GM19463 (cell line): ENCODE measurements around the gene LRRK1.

Source experiments
- ATAC-seq: cut with Tn5 transposase; IDR thresholded peaks from one replicate; pipeline ENCODE4 v1.9.1; 2021; ENCODE audit warnings: mild to moderate bottlenecking, moderate library complexity; ENCODE audit not compliant: unreplicated experiment

The LRRK1 gene

DNA sequence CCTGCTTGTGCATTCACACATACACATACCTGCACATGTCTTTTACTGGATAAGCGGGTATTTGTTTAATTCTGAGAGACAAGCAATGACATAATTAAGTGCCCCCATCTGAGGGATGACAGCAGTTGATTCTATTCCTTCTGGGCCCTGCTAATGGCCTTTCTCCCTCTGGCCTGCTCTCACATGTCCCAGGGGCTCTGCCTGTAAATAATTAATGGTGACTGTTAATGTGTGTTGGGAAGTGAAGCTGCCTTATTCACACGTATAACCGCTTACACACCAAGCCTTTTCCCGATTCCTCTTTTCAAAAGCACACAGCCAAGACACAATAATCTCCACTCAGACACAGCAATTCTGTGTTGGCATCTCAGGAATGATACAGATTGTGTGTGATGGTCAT, 47.8 kb downstream of the LRRK1 start:
- ATAC-seq, result peak; percentile 90

GRCh38 chr15:100968050-100968966, 49.2 kb downstream of the LRRK1 start:
- peak; percentile 45 for ATAC-seq

DNA sequence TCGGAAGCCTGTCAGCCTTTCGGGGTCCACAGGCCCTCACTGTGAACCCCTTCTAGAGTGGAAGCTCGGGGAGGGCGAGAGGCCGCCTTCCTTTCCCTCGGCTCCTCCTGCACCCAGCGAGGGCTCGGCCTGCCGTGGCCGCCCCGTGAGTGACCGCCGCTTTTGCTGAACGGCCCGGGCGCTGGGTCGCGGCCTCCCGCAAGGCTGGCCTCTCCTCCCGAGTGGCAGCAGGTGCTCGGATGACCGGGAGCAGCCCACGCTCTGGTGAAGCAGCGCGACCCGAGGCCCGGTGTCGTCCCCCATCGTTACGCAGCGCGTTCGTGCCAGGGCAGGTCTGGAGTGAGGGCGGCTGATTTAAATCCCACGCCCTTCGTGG, 53.8 kb downstream of the LRRK1 start:
- no peak for ATAC-seq

GRCh38 chr15:100973351-100974111, 54.4 kb downstream of the LRRK1 start:
- ATAC-seq, result no peak

- ATAC-seq, result no peak
Observed at GRCh38 chr15:100975043-100975442, 55.9 kb downstream of the LRRK1 start.

- ATAC-seq, result no peak
Observed at GRCh38 chr15:100980410-100981046, 61.4 kb downstream of the LRRK1 start.

- ATAC-seq, result no peak
Observed at GRCh38 chr15:100981086-100981485, 61.9 kb downstream of the LRRK1 start.

- no peak for ATAC-seq
Observed at GRCh38 chr15:100983221-100983620, 64.1 kb downstream of the LRRK1 start.

- ATAC-seq, result no peak
Observed at GRCh38 chr15:100985401-100985800, 66.2 kb downstream of the LRRK1 start.

DNA sequence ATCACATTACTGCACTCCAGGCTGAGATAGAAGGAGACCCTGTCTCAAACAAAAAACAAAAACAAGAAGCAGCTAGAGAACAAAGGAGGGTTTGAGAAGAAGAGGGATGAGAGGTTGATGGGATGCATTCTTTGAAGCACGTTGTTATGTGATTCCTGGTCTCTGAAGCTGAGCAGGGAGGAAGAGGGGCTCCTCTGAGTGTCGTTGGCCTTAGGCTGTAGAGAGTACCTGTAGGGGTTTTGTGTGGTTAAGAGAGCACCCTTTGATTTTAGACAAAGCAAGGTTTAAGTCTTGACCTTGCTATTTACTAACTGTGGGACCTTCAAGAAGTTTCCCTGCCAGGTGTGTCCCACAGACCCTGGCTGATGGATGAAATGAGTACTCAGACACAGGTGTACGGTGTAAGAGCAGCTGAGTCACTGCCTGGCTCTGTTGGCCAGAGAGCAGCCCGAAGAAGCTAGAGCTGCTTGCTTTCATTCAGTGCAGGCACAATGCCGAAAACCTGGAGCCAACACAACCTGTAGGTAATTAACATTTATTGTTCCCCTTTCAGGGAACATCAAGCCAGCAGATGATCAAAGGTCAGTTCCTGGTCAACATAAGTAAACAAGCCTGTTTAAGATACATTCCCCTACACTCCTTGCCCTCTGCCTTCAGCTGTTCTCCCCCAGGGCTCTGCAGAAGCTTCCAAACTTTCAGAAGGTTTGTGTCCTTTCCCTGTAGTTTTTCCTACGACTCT, 67.2 kb downstream of the LRRK1 start:
- ATAC-seq, result no peak

DNA sequence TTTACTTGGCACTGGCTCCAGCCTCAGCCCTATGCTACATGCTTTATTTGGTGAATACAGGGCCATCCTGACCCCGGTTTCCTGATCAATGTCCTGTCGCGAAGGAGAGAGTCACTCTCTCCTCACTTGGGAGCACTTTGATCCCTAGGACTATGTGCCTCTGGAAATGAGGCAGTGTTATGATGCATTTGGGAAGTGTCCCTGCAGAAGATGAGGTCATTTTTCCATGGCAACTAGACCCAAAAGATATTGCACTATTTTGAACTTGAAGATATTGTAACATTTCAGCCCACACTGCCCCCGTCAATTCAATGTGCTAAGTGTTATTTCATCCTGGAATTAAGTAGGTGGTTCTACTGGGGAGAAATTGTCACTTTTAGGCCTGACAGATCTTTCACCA, 68.0 kb downstream of the LRRK1 start:
- ATAC-seq, result no peak

DNA sequence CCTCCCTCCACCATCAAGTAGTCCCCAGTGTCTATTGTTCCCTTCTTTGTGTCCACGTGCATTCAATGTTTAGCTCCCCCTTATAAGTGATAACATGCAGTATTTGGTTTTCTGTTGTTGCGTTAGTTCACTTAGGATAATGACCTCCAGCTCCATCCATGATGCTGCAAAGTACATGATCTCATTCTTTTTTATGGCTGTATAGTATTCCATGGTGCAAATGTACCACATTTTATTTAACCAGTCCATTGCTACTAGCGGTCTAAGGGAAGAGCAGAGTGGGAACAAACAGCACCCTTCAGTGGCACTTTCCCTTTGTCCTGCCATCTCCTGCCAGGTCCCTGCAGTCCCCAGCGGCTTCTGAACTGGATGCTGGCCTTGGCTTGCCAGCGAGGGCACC, 69.1 kb downstream of the LRRK1 start:
- ATAC-seq, result no peak

DNA sequence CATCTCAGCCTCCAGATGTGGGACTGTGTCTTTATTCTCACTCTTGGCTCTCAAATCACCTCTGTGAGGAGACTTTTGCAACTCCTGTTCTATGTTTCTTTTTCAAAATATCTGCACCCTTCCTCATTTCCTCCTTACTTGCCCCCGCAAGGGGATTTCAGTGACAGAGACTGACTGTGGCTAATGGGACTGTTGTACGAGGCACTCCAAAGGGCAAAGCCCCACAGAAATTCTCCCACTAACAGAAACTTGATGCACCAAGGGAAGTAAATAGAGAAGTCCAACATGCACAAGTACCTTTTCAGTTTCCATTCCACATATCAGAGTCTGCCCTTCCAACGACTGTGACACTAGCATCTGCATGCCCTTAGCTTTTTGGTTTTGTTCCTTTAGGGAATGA, 69.7 kb downstream of the LRRK1 start:
- no peak for ATAC-seq

DNA sequence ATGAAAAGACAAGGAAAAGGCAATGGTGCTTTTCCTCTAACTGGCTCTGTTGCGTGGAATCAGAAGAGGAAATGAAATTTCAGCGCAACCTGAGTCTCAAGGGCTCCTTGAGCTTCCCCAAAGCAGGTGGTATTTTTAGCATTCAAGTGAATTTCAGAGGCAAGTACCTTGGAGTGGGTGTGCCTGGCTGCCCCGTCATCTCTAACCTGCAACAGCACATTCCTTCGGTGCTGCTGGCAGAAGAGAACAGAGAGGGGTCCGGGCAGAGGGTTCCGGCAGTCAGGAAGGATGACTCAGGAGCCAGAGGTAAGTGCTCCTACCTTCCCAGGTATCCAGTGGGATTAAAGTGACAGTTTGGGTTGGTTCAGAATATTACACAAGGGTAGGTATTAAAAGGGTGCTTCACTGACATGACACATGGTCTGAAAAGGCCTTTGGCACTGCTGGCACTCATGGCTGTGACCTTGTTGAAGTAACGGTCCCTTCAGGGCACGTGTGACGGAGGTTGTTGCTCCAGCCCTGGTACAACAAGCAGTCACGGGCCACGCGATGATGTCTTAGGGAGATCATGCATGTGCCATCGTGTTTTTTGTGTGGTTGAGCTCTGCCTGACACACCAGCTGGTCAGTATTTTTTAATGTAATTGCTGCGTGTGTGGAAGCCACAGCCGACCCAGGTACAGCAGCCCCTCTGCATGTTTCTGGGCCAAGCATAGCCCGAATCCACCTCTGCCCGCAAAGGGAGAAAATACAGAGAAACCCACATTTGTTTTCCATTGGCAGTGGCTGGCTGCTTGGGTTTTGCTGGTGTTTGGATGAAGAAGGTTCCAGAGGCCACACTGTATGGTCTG, 75.7 kb downstream of the LRRK1 start:
- ATAC-seq, result no peak

- ATAC-seq, result no peak
Observed at GRCh38 chr15:100995471-100996430, 76.6 kb downstream of the LRRK1 start.

DNA sequence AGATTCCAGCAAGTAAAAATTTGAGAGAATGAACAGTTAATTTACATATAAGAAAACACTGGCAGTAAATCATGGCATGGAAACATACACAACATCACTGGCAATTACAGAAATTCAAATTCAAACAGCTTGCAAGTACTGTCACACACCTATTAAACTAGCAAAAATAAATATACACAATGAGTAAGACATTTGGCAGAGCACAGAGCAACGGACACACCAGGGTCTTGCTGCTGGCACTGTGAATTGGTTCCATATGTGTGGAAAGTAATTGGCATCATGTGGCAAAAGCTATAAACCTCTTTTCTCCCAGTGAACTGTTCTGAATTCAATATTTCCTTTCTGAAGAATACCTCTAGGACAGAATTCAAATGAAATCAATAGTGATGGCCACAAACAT, 78.3 kb downstream of the LRRK1 start:
- no peak for ATAC-seq

GRCh38 chr15:100998630-100999029, 79.5 kb downstream of the LRRK1 start:
- no peak for ATAC-seq

GRCh38 chr15:100999369-100999768, 80.2 kb downstream of the LRRK1 start:
- ATAC-seq, result no peak

DNA sequence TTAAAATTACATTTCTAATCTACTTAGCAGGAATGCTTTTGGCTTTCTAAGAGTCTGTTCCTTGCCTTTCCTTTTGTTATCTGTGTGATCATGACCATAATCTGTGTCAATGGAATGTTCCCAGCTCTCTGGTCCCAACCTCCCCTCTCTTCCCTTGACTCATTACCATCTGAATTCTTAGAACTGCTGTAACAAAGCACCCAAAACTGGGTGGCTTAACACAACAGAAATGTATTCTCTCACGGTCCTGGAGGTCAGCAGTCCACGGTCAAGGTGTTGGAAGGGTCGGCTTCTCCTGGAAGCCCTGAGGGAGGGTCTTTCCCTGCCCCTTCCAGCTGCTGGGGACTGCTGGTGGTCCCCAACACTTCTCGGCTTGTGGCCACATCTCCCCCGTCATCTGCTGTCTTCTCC, 81.1 kb downstream of the LRRK1 start:
- no peak for ATAC-seq
